Coronary artery (tissue), 2 donors: Measurements from ENCODE around the gene PSMA6.

Experiments used
- DNase-seq: peaks from one replicate; pipeline ENCODE4 v3.0.0-alpha.2; 2017; ENCODE audit warnings: low spot score
- H3K27ac ChIP-seq, 2 donors: fragments of 200-600 bp; sonication (generic); one replicate each; pipeline ENCODE4 v1.5.1; 2016 to 2019
- H3K4me3 ChIP-seq: fragments of 200-600 bp; sonication (generic); 2 replicates; pipeline ENCODE4 v1.5.1; 2016; ENCODE audit warnings: mild to moderate bottlenecking, moderate library complexity
- TF ChIP-seq, protein P1 (sequence below): fragments of 200-600 bp; sonication (generic); IDR thresholded peaks from one replicate; pipeline ENCODE4 v1.5.1; 2019; ENCODE audit warnings: antibody characterized with exemption

PSMA6 gene

DNA sequence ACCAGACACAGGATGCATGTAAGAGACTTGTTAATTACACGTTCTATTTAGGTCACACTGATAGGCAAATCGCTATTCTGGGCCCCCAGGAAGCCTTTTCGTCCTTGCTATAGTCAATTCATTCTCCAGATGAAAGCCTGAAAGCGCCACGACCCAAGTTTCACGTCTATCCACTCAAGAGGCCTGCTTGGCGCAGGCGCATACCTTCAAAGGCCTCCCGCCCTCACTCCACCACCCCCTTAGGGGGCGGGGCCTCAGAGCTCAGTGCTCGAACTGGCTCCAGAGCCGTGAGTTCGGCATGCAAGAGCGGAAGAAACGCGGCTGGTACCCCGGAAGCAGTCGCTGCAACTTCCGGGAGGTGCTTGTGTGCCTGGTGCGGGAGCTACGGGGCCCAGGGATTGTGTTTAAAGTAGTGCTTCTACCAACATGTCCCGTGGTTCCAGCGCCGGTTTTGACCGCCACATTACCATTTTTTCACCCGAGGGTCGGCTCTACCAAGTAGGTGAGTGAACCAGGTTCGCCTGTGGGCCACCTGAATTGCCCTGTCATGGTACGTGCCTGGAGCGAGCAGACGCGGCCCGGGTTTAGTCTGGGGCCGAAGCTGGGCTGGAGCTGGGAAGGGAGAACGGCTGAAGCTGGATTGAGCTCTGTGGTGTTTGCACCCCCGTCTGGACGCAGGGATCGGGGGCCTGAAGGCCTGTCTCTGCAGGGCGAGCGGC, at the start of gene PSMA6:
Gene PSMA6, plus strand, starts transcription at position 332 of the 719 bp plus-strand sequence. Its CDS starts 95 bp downstream, at position 427.
- H3K27ac ChIP-seq, result peak within 1 kb of the TSS; percentile 65 to 94
- H3K4me3 ChIP-seq, result peak within 1 kb of the TSS; percentile 97
- peak; percentile 99 for DNase-seq
- TF ChIP-seq, protein P1, sequence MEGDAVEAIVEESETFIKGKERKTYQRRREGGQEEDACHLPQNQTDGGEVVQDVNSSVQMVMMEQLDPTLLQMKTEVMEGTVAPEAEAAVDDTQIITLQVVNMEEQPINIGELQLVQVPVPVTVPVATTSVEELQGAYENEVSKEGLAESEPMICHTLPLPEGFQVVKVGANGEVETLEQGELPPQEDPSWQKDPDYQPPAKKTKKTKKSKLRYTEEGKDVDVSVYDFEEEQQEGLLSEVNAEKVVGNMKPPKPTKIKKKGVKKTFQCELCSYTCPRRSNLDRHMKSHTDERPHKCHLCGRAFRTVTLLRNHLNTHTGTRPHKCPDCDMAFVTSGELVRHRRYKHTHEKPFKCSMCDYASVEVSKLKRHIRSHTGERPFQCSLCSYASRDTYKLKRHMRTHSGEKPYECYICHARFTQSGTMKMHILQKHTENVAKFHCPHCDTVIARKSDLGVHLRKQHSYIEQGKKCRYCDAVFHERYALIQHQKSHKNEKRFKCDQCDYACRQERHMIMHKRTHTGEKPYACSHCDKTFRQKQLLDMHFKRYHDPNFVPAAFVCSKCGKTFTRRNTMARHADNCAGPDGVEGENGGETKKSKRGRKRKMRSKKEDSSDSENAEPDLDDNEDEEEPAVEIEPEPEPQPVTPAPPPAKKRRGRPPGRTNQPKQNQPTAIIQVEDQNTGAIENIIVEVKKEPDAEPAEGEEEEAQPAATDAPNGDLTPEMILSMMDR, result no peak

DNA sequence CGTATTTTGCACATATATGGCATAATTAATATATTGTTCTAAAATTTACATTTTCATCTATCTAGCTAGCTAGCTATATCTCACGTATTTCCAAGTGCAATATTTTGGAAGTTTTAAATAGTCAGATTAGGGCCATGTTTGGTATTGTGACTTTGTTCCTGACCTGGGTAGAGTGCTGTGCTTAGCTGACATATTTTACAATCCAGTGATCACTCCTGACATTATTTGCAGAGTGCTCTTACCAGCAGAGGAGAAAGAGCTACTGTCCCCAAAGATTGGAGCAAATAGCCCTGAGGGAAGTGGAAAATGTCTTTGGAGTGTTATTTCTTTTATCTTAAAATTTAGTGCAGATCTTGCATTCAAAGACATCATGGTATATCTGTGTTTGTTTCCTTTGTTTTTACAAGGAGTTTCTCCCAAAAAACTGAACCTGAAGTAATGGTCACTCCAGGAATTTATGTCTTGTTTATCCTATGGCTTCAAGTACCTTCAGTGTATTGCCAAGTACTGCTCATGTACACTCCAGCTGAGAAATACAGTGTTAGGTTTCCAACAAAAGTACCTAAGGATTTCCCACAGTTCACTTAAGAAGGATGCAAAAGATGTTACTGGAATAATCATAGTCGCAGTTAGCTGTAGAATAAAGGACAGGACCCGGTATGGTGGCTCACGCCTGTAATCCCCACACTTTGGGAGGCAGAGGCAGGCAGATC, 49.4 kb upstream of the PSMA6 start:
- no peak for DNase-seq
- no peak overlapping the region for H3K27ac ChIP-seq
- no peak overlapping the region for H3K4me3 ChIP-seq
- TF ChIP-seq, protein P1, result no peak

DNA sequence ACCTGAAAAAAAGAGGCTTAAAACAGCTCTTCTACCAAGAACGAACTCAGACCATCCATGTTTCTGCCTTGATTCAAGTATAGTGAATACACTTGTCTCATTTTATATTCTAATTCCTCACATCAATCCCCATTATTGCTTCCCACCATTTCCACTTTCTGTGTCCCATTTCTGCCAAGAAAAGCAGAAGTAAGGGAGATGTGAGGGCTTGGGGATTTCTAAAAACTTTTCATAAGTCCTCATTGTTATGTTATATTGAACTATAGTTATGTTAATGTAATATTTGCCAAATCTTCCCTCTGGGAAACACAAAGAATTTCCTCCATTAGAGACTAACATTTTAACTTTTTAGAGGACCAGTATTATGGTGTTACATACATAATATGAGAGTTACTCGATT, 48.2 kb upstream of the PSMA6 start:
- Histone ChIP-seq H3K4me3 (no peak overlapping the region), H3K27ac (no peak overlapping the region)
- no peak for DNase-seq
- TF ChIP-seq, protein P1, result no peak

DNA sequence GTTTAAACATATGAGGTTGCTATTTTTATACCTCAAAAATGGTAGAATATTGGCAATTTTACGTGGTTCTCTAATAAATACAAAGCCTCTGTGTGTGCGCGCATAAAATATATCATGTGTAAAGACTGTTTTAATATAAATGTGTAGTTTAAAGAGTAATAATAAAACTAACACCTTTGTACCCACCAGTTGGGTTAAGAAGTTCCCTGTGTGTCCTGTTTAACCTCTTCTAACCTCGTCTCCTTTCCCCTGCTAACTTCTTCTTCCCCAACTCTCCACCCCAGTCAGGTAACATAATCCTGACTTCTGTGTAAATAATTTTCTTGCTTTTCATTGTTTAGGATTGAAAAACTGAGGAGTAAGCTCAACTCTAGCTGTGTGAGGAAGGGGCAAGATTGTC, 47.6 kb upstream of the PSMA6 start:
- no peak overlapping the region for H3K27ac ChIP-seq
- no peak overlapping the region for H3K4me3 ChIP-seq
- TF ChIP-seq, protein P1, result no peak
- no peak for DNase-seq

DNA sequence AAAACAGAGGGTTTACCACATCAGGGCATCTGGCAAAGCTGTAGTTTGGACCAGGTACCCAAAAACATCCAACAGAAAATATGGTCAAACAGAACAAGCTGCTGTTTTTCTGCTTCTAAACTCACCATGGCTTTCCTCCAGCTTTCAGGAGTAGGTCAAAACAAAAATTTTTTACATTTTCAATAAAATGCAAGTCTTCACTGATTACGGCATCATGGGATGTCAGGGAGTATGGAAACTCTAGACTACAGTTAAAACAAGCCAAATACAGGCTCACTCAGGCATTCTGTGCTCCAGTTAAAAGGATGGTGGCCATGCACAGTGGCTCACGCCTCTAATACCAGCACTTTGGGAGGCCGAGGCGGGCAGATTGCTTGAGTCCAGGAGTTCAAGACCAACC, 47.1 kb upstream of the PSMA6 start:
- no peak for DNase-seq
- TF ChIP-seq, protein P1, result no peak
- Histone ChIP-seq H3K27ac (no peak overlapping the region), H3K4me3 (no peak overlapping the region)

DNA sequence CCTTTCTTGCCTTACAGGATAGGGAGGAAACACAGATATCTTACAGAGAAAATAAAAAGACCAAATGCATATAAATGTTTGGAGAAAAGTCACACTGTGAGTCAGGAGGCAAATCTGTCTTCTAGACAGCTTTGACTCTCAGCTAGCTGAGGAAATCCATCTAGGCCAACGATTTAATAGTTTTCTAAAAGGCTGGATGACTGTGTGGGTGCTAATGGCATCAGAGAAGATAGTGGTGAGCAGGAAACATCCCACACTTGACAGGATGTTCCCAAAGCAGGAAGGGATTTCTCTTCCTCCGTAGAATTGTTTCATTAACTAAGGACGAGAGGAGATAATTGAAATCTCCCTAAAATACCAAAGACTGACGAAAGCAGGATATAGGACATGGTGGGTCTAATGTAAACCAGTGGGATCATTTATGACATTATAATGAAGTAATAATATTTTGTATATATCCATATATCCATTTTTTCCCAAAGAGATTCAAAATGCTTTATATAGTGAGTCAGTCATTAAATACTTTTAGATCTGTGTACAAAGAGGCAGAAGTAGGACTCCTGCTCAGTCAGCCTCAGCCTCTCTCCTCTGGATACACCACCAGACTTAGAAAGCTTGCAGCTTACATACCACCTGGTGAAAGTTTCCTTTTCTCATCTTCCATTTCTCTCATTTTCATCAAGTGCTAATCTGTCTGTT, 44.3 kb upstream of the PSMA6 start:
- no peak overlapping the region for H3K4me3 ChIP-seq
- TF ChIP-seq, protein P1, result no peak
- no peak overlapping the region for H3K27ac ChIP-seq
- no peak for DNase-seq
